ENCODE results near the gene CD22.
"Not testable (repeated sequence)": the region's sequence is repeated elsewhere in the genome, so short reads cannot be mapped to it uniquely, and the experiment has no call there.

Gene CD22

DNA sequence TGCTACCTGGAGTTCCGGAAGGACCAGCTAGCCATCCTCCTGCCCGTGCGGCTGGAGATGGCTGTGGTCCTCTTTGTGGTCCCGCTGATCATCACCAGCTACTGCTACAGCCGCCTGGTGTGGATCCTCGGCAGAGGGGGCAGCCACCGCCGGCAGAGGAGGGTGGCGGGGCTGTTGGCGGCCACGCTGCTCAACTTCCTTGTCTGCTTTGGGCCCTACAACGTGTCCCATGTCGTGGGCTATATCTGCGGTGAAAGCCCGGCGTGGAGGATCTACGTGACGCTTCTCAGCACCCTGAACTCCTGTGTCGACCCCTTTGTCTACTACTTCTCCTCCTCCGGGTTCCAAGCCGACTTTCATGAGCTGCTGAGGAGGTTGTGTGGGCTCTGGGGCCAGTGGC is 30.4 kb downstream of the CD22 start:
- DNase-seq: not testable (repeated sequence)

- not testable (repeated sequence) for DNase-seq
Measured at GRCh38 chr19:35360081-35360480, 31.1 kb downstream of the CD22 start.

- DNase-seq: no peak
Measured at GRCh38 chr19:35360880-35361420, 32.0 kb downstream of the CD22 start.

- DNase-seq: no peak
Measured at GRCh38 chr19:35362261-35363000, 33.4 kb downstream of the CD22 start.

DNA sequence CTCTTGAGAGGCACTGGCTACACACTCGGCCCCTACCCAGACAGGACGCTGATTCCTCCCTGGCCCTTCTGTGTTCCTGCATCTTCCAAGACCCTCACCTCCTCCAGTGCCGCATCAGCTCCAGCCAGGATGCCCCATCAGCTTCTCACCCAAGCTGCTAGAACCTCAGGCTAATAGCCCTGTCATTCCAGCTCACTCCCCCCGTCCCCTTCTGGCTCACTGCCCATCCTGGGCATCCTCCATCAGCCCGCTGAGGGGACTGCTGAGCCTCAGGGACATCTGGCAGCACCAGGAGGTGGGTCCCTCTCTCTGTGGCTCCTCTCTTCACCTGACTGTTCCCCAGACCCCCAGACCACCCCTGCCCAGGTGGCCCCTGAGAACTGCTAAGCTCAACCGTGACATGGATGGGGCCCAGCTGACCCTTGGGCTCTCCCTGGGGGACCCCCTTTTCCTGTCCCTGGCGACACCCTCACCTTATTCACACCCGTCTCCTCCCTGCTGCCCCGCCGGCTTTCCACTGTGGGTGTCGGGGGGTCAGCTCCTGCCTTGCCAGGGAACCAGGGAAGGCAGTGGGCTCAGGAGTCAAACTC is 34.1 kb downstream of the CD22 start:
- no peak for DNase-seq

DNA sequence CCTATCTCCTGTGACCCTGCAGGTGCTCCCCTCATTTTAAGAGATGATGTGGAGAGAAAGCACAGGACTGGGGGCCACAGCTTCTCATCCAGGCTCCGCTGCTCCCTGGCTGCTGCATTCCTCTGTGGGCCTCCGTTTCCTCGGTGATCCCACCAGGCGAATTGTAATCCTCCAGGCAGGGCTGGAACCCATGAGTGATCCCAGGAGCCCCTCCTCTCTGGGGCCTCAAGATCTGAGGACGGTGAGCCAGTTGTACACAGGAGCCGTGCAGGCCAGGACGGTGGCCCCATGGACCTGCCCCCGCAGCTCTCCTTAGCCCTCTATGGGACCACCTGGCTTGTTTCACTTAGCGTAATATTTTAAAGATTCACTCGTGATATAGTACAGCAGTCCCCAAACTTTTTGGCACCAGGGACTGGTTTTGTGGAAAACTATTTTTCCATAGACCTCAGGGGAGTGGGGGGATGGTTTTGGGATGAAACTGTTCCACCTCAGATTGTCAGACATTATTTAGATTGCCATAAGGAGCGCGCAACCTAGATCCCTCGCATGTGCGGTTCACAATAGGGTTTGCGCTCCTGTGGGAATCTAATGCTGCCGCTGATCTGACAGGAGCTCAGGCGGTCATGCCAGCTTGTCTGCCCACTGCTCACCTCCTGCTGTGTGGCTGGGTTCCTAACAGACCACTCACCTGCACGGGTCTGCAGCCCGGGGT is 34.9 kb downstream of the CD22 start:
- DNase-seq: no peak

GRCh38 chr19:35365303-35365702 is 36.3 kb downstream of the CD22 start:
- no peak for DNase-seq

DNA sequence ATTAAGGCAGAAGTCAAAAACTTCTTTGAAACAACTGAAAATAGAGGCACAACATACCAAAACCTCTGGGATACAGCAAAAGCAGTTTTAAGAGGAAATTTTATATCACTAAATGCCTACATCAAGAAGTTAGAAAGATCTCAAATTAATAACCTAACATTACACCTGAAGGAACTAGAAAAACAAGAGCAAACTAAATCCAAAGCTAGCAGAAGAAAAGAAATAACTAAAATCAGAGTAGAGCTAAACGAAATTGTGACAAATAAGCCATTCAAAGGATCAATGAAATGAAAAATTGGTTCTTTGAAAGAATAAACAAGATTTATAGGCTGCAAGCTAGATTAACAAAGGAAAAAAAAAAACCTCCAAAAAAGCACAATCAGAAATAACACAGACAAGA is 39.4 kb downstream of the CD22 start:
- no peak for DNase-seq

DNA sequence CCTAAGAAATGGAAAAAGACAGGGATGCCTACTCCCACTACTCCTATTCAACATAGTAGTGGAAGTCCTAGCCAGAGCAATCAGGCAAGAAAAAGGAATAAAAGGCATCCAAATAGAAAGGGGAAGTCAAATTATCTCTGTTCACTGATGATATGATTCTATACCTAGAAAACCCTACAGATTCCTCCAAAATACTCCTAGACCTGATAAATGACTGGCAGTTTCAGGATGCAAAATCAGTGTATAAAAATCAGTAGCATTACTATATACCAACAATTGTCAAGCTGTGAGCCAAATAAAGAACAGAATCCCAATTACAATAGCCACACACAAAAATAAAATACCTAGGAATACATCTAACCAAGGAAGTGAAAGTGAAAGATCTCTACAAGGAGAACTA is 40.5 kb downstream of the CD22 start:
- DNase-seq: no peak

DNA sequence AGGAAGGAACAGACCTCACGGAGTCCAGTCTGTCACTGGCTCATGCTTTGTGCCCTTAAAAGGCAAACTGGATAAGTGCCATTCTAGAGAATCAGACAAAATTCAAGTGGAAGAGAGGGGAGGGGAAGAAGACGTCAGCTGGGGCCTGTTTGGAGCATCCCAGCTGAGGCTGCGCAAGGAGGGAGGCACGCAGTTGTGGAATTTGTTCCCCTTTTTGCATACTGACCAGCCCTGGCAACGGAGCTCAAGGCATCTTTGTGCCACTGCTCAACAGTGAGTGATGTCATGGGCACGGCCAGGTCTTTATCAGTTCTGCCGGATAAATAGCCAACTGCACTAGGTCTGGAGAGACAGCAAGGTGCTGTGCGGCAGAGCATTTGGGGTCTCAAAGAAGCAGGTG is 41.7 kb downstream of the CD22 start, which contains the start of gene GPR42:
TSS of gene GPR42 (plus strand) at position 347 of the 400 bp plus-strand sequence. CDS start 292 bp downstream, outside the sequence.
- DNase-seq: no peak

DNA sequence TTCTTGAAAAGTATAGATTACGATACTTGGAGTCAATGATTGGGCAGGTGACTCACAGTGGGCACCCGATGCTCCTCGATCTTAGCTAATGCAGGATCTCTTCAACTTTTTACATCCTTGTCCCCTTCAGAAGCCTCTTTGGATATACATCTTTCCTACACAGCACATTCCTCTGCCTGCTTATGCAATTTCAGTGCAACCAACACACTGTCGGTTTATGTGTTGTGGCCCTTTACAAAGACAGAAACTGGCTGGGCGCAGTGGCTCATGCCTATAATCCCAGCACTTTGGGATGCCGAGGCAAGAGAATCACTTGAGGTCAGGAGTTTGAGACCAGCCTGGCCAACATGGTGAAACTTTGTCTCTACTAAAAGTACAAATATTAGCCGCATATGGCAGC is 44.5 kb downstream of the CD22 start:
- no peak for DNase-seq

- not testable (repeated sequence) for DNase-seq
Measured at GRCh38 chr19:35374031-35374430, 45.0 kb downstream of the CD22 start.

DNA sequence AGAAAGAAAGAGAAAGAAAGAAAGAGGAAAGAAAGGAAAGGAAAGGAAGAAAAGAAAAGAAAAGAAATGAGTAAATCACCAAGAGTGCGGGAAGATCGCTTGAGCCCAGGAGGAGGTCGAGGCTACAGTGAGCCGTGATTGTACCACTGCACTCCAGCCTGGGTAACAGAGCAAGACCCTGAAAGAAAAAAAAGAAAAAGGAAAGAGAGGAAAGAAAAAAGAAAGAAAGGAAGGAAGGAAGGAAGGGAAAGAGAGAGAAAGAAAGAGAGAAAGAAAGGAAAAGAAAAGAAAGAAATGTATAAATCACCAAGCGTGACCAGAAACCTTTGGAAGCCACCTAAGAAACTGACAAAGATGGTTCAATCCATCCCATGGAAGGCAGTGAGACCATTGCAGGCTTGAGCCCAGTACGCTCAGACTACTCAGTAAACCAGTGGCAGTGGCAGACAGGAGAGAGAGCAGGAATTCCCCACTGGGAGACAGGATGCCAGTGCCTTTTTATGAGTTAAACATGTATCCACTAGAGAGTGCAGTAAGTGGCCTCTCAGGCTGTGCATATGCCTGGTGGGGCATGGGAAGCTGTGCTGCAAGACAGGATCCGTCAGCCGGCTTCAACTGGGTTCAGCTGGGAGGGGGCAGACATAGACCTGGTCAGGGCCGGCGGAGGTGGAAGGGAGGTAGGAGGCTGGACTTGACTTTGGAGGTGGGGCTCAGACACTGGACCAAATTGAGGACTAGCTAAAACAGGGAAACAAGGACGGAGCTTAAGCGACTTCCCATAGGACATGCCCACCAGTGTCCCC is 46.7 kb downstream of the CD22 start:
- DNase-seq: no peak

DNA sequence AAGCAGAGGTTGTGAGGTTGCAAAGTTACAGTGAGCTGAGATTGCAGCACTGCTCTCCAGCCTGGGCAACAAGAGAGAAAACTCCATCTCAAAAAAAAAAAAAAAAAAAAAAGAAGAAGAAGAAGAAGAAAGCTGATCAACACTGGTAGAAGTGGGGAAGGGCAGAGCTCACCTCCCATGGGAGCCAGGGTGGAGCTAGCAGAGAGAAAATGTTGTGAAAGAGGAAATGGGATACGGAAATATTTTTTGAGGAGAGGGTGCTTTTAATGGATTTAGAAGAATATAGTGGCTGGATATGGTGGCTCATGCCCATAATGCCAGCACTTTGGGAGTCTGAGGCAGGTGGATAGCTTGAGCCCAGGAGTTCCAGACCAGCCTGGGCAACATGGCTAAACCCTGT is 48.7 kb downstream of the CD22 start:
- DNase-seq: no peak

- DNase-seq: no peak
Measured at GRCh38 chr19:35378356-35378755, 49.4 kb downstream of the CD22 start.

DNA sequence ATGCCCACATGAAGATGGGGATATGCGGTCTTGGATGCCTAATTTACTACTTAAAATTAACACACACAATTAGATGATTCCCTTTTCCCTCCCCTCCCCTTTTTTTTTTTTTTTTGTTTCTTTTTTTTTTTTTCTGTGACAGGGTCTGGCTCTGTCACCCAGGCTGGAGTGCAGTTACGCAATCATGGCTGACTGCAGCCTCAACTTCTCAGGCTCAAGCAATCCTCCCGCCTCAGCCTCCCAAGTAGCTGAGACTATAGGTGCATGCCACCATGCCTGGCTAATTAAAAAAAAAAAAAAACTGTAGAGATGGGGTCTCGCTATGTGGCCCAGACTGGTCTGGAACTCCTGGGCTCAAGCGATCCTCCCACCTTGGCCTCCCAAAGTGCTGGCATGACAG is 50.6 kb downstream of the CD22 start:
- DNase-seq: not testable (repeated sequence)

- no peak for DNase-seq
Measured at GRCh38 chr19:35379992-35380391, 51.0 kb downstream of the CD22 start.

DNA sequence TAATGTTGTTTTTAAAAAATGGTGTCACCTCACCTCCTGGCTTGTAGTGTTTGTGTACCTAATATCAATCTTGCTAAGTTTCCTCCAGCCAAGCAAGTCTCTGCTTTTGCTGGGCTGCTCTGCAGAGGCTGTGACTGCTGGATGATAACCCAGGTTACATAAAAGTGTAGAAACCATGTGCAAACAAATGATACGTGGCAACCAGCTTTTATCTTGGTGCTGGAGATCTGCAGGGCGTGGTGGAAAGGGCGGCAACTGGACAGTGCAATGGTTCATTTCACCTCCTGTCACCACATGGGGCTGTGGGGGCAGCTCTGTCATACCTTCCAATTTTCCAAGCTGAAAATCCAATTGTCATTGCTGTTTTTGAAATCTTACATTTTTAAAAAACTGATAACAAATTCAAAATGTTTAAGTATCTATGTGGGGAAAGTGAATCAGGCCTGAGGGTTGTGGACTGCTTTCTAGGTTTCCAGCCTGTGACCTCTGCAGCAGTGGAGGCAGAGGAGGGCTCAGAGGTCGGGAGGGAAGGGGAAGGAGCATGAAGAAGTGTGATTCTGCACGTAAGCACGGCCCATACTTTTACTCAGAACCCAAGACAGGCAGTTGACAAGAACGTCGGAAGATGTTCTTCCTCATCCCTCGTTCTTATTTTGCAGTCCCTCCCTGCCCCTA is 51.6 kb downstream of the CD22 start:
- no peak for DNase-seq

DNA sequence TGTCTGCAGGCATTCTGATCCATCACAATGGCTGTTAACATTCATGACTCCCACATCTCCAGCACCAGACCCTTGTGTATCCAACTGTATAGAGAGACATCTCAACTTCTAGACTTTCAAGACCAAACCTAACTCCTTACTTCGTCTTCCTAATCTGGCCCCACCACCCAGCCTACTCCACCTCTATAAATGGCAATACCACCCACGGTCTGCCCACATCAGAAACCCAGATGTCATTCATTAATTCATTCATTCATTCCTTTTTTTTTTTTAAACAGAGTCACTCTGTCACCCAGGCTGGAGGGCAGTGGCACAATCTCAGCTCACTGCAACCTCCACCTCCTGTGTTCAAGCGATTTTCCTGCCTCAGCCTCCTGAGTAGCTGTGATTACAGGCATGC is 52.3 kb downstream of the CD22 start:
- DNase-seq: no peak

DNA sequence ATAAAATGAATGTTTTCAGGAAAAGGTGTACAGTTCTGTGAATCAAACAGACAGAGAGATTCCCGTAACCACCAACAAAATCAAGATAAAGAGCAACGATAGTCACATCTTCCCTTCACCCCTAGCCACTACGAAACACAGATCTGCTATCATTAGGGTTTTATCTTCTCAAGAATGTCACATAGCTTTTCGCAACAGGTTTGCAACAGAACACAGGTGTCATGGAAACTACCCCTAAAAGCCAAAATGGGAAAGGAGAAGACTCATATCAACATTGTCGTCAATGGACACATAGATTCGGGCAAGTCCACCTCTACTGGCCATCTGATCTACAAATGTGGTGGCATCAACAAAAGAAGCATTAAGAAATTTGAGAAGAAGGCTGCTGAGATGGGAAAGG is 52.9 kb downstream of the CD22 start:
- no peak for DNase-seq

- DNase-seq: no peak
Measured at GRCh38 chr19:35383536-35383935, 54.5 kb downstream of the CD22 start.

All from C1 segment of cervical spinal cord (tissue), 14 donors.